Peyer's patch (tissue), 4 donors: ENCODE measurements around the gene MMD.

ENCODE experiments used
- POLR2A ChIP-seq, 2 donors: fragments of 450-650 bp; IDR thresholded peaks; one replicate each; pipeline ENCODE4 v1.5.1; 2017; ENCODE audit warnings: antibody characterized with exemption in 2 of 2, mild to moderate bottlenecking in 2 of 2, moderate library complexity in 2 of 2
- TF ChIP-seq, protein P1 (sequence below), 6 experiments: fragments of 450-650 bp in 4 of 6; fragments of 200-600 bp in 2 of 6; sonication (generic) in 1 of 6; IDR thresholded peaks; one replicate each; pipeline ENCODE4 v1.5.1; 2017 to 2019; ENCODE audit warnings: antibody characterized with exemption in 6 of 6, mild to moderate bottlenecking in 3 of 6, moderate library complexity in 1 of 6

DNA sequence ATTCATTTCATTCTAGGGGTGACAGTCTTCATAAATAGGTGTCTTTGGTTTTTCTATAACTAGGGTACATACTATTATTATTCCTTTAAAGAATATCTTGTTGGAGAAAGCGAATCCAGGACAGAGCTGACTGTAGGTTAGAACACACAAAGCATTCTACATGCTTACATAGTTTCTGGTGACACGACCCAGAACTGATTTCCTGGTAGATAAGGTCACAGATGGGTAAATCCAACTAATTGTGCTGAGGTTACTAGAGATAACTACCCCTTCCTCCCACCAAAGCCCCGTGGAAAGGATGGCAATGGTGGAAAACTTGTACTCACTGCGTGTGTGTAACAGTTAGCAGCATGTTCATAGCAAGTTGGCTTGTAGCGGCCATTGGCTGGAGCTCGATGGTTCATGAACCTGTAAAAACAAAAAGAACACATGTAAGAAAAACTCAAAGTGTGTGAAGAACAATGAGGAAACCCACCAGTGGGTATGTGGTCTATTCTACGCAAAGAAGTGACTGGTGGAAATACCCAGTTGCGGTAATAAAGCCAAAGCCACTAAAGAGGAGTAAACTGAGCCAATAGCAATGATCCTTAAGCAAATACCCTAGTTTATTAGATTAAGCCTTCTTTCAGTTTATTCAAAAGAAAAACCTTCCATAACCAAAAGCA is 7.7 kb downstream of the MMD start:
- TF ChIP-seq, protein P1, sequence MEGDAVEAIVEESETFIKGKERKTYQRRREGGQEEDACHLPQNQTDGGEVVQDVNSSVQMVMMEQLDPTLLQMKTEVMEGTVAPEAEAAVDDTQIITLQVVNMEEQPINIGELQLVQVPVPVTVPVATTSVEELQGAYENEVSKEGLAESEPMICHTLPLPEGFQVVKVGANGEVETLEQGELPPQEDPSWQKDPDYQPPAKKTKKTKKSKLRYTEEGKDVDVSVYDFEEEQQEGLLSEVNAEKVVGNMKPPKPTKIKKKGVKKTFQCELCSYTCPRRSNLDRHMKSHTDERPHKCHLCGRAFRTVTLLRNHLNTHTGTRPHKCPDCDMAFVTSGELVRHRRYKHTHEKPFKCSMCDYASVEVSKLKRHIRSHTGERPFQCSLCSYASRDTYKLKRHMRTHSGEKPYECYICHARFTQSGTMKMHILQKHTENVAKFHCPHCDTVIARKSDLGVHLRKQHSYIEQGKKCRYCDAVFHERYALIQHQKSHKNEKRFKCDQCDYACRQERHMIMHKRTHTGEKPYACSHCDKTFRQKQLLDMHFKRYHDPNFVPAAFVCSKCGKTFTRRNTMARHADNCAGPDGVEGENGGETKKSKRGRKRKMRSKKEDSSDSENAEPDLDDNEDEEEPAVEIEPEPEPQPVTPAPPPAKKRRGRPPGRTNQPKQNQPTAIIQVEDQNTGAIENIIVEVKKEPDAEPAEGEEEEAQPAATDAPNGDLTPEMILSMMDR (IDR thresholded peaks at IDR 0.05) = no peak
- TF ChIP-seq POLR2A (IDR thresholded peaks at IDR 0.05) = no peak
